Transverse colon (tissue), 4 donors: Measurements from ENCODE around the gene ABCB11. TPM values are rescaled to one million over a fixed set of nuclear protein-coding genes. Genes with fewer than 3 reads are reported as not detected.

Experiments
- DNase-seq: peaks from one replicate; pipeline ENCODE4 v3.0.0-alpha.2; 2019
- H3K27ac ChIP-seq, 4 donors: fragments of 200-600 bp; sonication (generic); 2 replicates each; pipeline ENCODE4 v1.5.1; 2016 to 2018; ENCODE audit warnings: inconsistent platforms in 4 of 4
- H3K27me3 ChIP-seq: fragments of 200-600 bp; sonication (generic); 2 replicates; pipeline ENCODE4 v1.5.1; 2017; ENCODE audit warnings: inconsistent platforms
- H3K36me3 ChIP-seq, 4 donors: fragments of 200-600 bp; sonication (generic); 2 replicates each; pipeline ENCODE4 v1.5.1; 2017 to 2019; ENCODE audit warnings: inconsistent platforms in 4 of 4
- H3K4me1 ChIP-seq, 4 donors: fragments of 200-600 bp; sonication (generic); 2 replicates each; pipeline ENCODE4 v1.5.1; 2017 to 2020; ENCODE audit warnings: inconsistent platforms in 4 of 4
- H3K4me3 ChIP-seq, 4 donors: fragments of 200-600 bp; sonication (generic); 1 replicate in 1 of 4; 2 replicates in 3 of 4; pipeline versions ENCODE4 v1.5.1 to v1.6.1; 2017 to 2019; ENCODE audit warnings: inconsistent platforms in 4 of 4
- H3K9me3 ChIP-seq, 2 donors: fragments of 200-600 bp; sonication (generic); 2 replicates each; pipeline ENCODE4 v1.5.1; 2017 to 2019; ENCODE audit warnings: inconsistent platforms in 2 of 2
- EP300 ChIP-seq: sonication (generic); formaldehyde crosslinking; IDR thresholded peaks from one replicate; pipeline ENCODE4 v1.6.1; 2017; ENCODE audit warnings: antibody characterized with exemption, low read depth
- POLR2A ChIP-seq: fragments of 450-650 bp; IDR thresholded peaks from one replicate; pipeline ENCODE4 v1.6.1; 2016; ENCODE audit warnings: antibody characterized with exemption, mild to moderate bottlenecking, moderate library complexity
- POLR2AphosphoS5 ChIP-seq, 3 donors: sonication (generic); formaldehyde crosslinking; IDR thresholded peaks; one replicate each; pipeline ENCODE4 v1.6.1; 2016; ENCODE audit warnings: antibody characterized with exemption in 3 of 3
- WGBS, 2 donors: methylation state at CpG; one replicate each; pipeline ENCODE4 v1.1.5; 2018; ENCODE audit warnings: low coverage in 1 of 2; 5-methylcytosine and 5-hydroxymethylcytosine counted together
- in situ Hi-C, 4 donors: fragments of 200-750 bp; cut with MboI; loops; one replicate each; pipeline versions ENCODE4 v1.15.0 to v1.15.1; 2017; ENCODE audit warnings: low sequenced_read_pairs in 3 of 4, low pct_ligation_motif_present in 1 of 4, low pct_unique_long_range_greater_than_20kb in 1 of 4
- intact Hi-C: fragments of 100-400 bp; cut with DNase I; formaldehyde crosslinking; loops from one replicate; pipeline ENCODE4 v1.15.1; 2023; ENCODE audit warnings: low total_unique reads
- total RNA-seq, 4 donors: library from RNA; depleted of rRNA; stranded (reverse); fragments of >200 nt; gene quantifications; one replicate each; pipeline ENCODE4 v1.1.0, GENCODE V29; 2016
- TF ChIP-seq, protein P1 (sequence below), 5 experiments: fragments of 200-600 bp in 3 of 5; fragments of 450-650 bp in 2 of 5; sonication (generic) in 3 of 5; IDR thresholded peaks; 1 replicate in 2 of 5; 2 replicates in 3 of 5; pipeline ENCODE4 v1.5.1; 2016 to 2017; ENCODE audit warnings: antibody characterized with exemption in 5 of 5, inconsistent platforms in 3 of 5, mild to moderate bottlenecking in 2 of 5, moderate library complexity in 1 of 5

The ABCB11 gene
- total RNA-seq, 4 donors from 2014 or later = 4.8 to 41.8 (median 14.8) TPM

DNA sequence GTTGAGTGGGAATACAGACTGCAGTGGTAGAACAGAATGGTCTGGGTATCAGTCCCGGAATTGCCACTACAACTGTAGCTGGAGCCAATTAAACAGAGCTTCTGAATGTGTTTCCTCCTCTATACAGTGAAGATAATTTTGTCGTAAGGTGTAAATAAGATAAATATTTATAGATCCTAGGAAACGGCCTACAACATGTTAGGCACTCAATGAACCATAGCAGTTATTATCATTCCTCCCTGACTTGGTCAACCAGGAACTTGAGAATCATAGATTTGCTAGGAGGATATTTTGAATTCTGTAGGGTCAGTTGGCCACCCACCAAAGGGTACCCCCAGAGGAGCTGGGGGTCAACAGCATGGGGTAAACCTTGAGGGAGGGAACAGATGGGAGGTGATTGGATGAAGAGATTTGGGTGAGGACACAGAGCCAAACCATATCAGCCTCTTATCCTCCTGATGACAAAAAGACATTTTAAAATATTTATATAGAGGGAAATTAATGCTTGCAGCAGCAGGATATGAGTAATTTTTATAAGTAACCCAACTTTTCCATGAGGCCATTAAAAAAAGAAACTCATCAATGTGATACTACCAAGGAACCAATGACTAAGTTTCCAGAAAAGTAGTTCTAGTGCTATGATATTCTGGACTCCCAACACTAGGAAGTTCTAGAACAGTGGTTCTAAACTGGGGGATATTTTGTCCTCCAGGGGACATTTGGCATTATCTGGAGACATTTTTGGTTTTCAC, 42.3 kb upstream of the ABCB11 start:
- Histone ChIP-seq H3K27me3 (no peaks in the 10 kb centered on the region), H3K36me3 (no peaks in the 10 kb centered on the region), H3K9me3 (no peaks in the 10 kb centered on the region), H3K27ac (no peak overlapping the region), H3K4me1 (peaks cover 0 to 19% (median 0%) of the 10 kb centered on the region in 4 donors), H3K4me3 (no peak overlapping the region)
- intact Hi-C loops = no loop called here
- no peak for DNase-seq
- WGBS, 2 donors = 87 to 95% methylated on average over 3 of the region's 3 CpGs
- TF ChIP-seq EP300 = no peak
- TF ChIP-seq, protein P1, sequence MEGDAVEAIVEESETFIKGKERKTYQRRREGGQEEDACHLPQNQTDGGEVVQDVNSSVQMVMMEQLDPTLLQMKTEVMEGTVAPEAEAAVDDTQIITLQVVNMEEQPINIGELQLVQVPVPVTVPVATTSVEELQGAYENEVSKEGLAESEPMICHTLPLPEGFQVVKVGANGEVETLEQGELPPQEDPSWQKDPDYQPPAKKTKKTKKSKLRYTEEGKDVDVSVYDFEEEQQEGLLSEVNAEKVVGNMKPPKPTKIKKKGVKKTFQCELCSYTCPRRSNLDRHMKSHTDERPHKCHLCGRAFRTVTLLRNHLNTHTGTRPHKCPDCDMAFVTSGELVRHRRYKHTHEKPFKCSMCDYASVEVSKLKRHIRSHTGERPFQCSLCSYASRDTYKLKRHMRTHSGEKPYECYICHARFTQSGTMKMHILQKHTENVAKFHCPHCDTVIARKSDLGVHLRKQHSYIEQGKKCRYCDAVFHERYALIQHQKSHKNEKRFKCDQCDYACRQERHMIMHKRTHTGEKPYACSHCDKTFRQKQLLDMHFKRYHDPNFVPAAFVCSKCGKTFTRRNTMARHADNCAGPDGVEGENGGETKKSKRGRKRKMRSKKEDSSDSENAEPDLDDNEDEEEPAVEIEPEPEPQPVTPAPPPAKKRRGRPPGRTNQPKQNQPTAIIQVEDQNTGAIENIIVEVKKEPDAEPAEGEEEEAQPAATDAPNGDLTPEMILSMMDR (IDR thresholded peaks at IDR 0.05) = no peak
- TF ChIP-seq POLR2AphosphoS5 (IDR thresholded peaks at IDR 0.05) = no peak
- TF ChIP-seq POLR2A = no peak
- in situ Hi-C loops = no loop called here

DNA sequence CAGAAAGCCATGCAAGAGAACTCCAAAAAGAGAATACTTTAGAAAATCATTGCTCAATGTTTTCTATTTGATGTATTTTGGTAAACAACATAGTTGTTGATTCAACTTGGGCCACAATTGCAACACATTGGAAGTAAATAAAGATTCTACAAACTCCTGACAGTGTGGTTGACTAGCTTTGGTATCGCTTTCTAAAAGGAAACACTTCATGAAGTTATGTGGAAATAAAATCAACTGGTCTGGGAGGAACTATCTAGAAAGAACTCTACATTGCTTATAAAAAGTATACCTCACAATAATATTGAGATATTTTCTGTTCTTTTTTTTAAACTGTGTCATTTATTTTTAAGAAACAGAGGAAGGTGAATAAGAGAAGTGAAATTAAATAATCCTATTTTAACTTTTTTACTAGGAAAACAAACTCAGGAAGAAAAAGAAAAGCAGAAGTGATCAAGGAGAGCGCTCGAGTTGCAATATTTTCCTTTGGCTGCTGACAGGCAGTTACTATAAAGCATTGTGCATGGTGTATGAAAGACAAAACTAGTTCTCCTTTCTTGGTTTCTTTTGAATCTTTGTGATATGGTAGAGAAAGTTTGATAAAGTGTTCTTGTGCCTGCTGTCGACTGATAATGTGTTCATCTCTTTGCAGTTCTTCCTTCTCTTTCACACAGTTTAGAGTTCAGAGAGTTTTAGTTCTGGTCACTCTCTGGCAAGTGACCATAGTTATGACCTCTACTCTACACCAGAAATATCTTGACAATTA, 41.2 kb upstream of the ABCB11 start:
- H3K4me1 ChIP-seq = peaks cover 0 to 30% (median 0%) of the 10 kb centered on the region in 4 donors
- intact Hi-C loops = no loop called here
- in situ Hi-C loops = no loop called here

DNA sequence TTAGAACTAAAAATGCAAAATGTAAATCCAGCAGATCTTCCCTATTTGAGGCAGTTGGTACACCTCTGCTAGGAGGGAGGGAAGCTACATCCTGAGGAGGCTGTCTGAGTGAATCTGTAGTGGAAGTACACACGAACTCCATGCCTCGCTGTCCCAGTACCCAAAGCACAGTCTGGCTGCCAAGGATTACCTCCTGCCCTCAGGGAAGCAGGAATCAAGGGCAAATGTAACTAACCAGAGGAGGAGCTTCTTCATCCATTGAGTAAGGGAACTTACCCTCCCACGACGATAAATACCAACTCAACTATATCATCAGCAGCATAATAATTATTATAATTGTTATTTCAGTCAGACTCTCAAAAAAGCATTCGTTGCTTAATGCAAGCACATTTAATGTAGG, 40.3 kb upstream of the ABCB11 start:
- 84 to 94% methylated on average over 4 to 5 of the region's 5 CpGs for WGBS, 2 donors
- DNase-seq = no peak
- intact Hi-C loops (no loop called here), in situ Hi-C loops (no loop called here)
- Histone ChIP-seq H3K4me1 (peaks cover 0 to 38% (median 3%) of the 10 kb centered on the region in 4 donors), H3K36me3 (no peaks in the 10 kb centered on the region), H3K27me3 (no peaks in the 10 kb centered on the region), H3K4me3 (peak overlapping the region in 1 of 4 donors; percentile 40), H3K27ac (no peak overlapping the region), H3K9me3 (no peaks in the 10 kb centered on the region)
- TF ChIP-seq POLR2A = no peak
- TF ChIP-seq POLR2AphosphoS5 (IDR thresholded peaks at IDR 0.05) = peak in 1 of 3 donors; percentile 40

More for the DNA sequence above, 41.2 kb upstream of the ABCB11 start:
- H3K27me3 ChIP-seq = no peaks in the 10 kb centered on the region
- WGBS, 2 donors = 64 to 71% methylated on average over 4 of the region's 4 CpGs
- DNase-seq = no peak
- no peaks in the 10 kb centered on the region for H3K9me3 ChIP-seq
- no peak overlapping the region for H3K4me3 ChIP-seq
- peak overlapping the region in 1 of 4 donors; percentile 13 for H3K27ac ChIP-seq
- H3K36me3 ChIP-seq = no peaks in the 10 kb centered on the region
- TF ChIP-seq, protein P1 (IDR thresholded peaks at IDR 0.05) = no peak
- TF ChIP-seq EP300 (no peak), POLR2A (no peak), POLR2AphosphoS5 (IDR thresholded peaks at IDR 0.05) (no peak)

DNA sequence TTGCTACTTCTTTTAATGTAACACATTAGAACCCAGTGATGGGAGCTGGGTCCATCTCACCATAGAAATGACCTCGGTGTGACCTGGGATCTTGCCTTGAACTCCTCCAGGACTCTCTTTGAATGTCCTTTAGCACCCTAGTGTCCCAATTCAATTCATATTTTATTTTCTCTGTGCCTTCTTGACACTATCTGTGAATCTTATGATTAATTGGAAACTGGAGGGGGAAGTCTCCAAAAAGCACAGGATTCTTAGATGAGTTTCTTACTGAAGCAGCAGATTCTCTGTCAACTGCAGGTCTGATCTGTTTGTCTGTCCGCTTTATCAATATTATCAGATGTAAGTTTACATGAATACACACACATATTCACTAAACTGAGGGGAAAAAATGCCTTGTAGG, 38.7 kb upstream of the ABCB11 start:
- no peaks in the 10 kb centered on the region for H3K9me3 ChIP-seq
- peak overlapping the region in 2 of 4 donors; percentile 22 to 40 for H3K4me3 ChIP-seq
- DNase-seq = no peak
- intact Hi-C loops (no loop called here), in situ Hi-C loops (no loop called here)
- no peaks in the 10 kb centered on the region for H3K27me3 ChIP-seq
- no peak for TF ChIP-seq EP300
- TF ChIP-seq POLR2A = no peak
- TF ChIP-seq, protein P1 (IDR thresholded peaks at IDR 0.05) = no peak
- no peak for TF ChIP-seq POLR2AphosphoS5 (IDR thresholded peaks at IDR 0.05)
- H3K27ac ChIP-seq = peak overlapping the region; percentile 6 to 60 (median 44)
- no peaks in the 10 kb centered on the region for H3K36me3 ChIP-seq
- H3K4me1 ChIP-seq = peaks cover 0 to 50% (median 10%) of the 10 kb centered on the region in 4 donors
- WGBS, 2 donors = 88 to 90% methylated on average over 2 of the region's 2 CpGs
